Amygdala (tissue), 56 donors: Measurements from ENCODE around the gene KLRD1.
"Not testable (repeated sequence)": the region's sequence is repeated elsewhere in the genome, so short reads cannot be mapped to it uniquely, and the experiment has no call there.

Experiments used
- DNase-seq, 56 donors: peaks; one replicate each; lab custom pipeline; 2025; lab: John Stamatoyannopoulos, UW

Gene KLRD1

DNA sequence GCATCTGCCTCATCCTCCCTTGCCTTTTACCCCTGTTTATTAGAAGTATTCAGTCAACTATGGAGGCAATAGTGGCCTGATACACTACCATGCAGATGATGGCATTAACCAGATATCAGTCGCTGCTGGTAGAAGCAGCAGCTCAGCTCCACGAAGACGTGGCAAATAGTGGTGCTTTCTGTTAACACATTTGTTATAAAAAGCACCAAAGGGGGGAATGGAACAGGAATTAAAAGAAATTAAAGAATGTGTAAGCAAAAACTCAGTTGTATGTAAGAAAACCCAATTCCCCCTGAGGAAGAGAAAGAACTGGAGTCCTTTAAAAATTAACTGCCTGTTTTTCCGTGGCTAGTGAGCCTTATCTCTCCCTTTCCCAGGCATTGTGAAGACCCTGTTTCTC lies 60.0 kb downstream of the KLRD1 start:
- not testable (repeated sequence) for DNase-seq

DNA sequence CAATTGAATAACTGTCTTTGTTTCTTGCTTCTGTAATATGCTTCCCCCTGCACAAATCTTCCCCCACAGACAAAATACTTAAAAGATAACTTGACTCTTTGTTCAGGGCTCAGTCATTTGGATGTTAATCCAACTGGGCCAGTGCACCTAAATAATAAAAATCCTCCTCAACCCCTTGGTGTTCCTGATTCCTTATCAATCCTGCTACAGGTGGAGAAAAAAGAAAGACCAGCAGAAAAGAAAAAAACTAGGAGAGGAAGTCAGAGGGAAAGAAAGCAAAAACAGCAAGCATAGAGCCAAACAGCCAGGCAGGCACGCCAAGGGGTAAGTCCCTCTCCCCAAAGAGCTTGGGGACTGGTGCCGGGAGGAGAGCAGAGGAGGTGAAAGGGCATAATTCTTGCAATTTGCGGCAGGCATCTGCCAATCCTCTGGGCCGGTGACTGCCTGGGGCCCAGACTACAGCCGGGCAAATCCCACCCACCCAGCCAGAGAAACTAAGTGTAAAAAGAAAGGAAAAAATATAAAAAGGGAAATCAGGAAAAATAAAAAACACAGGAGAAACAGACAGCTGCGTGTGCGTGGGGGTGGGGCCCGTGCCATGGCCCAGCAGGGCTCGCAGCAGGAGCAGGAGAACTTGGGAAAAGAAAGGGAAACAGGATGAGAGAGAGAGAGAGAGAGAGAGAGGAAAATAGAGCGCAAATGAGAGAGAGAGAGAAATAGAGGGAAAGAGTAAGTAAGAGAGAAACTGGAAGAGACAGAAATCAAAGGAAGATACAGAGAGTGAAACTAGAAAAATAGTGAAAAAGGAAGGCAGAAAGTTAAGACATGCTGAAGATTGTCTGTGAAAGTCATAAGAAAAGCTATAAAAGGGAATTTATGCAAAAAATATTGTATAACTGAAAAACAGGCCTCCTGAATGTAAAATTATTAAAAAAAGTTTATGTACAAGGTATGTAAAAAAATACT lies 60.8 kb downstream of the KLRD1 start:
- DNase-seq: peak in 7 of 56 donors; percentile 16 to 47 (median 29)

DNA sequence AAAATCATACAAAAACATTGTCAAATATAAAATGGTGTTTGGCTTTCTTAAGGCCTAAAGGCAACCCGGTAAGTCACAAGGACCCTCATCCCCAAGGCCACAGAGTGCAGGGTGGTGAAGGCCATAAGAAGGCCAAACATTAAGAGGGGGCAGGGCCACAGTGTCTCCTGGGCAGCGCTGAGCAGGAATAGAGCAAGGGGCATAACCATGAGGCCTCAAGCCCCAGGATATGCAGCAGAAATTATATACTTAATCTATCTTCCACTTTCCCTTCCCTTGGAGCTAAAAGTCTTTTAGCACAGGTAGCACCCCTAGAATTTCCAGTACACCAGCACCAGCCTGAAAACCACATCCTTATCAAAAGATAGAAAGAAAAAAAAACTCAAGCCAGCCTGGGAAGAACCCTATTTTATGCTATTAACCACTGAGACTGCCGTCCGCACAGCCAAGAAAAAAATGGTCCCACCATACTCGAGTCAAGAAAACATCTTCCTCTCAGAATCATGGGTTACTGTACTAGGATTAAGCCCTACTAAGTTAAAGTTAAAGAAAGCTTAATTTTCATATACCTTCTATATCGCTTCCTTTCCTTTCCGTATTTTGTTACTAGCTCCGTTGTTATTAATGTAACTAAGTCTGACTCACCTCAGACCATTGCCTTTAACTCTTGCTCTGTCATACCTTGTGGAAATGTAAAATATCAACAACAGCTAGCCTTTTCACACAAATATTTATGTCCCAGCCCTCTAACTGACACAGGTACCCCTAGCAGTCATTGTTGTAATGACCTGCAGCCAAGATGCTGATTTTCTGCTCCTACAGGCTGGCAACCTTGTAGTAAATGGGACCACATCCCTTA lies 62.1 kb downstream of the KLRD1 start:
- DNase-seq: no peak

DNA sequence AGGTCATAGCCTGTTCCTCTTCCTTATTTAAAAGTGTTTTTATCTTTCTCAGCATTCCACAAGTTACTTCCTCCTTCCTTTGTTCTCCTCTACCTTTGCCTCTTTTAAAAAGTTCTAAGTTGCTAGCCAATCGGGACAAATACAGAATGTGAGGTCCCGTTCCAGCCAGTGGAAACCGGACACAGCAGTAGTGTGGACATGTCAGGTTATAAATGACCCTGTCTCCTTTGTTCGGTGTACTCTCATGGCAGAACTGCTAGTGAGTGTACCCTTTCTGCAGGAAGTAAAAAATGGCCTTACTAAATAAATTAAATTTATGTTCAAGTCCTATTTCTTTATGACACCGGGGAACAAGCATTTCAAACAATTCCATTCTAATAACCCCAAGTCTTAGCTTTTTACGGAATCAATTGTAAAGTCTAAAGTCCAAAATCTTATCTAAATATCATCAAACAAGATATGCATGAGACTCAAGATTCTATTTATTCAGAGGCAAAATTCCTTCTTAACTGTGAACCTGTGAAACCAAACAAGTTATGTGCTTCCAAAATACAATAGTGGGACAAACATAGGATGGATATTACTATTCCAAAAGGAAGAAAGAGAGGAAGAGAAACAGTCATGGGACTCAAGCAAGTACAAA lies 64.3 kb downstream of the KLRD1 start:
- not testable (repeated sequence) for DNase-seq

DNA sequence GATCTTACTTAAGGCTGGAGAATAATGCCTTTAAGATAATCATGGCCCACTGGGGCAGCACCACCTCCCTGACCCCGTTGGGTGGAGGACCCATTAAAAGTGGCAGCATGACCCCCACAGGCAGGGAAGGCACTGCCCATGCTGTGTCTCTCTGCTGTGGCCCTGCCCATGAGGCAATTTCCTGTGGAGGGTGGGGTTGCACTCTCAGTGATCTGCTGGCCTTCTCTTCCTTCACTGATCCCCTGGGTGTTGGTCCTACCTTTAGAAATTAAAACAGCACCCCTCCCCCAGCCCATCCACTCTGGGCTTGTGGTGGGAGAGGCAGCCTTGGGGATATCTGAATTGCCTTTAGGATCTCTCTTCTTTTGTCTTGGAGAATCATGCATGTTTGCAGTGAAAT lies 64.9 kb downstream of the KLRD1 start:
- DNase-seq: peak in 2 of 56 donors; percentile 17 to 36

DNA sequence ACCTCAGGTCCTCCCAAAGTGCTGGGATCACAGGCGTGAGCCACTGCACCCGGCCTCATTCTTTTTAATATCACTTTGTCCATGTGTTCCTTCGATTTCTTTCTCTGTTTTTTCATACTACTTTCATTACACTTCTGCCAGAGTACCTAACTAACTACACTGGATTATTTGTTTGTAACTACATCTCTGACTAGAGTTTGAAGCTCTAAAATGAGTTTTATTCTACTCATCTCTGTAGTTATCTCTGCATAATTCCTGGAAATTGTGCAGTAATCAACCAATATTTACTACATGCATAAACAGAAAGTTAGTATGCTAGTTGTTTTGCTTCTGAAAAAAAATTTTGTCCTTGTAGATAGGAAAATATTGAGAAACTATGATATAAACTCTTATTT lies 67.0 kb downstream of the KLRD1 start:
- no peak for DNase-seq

DNA sequence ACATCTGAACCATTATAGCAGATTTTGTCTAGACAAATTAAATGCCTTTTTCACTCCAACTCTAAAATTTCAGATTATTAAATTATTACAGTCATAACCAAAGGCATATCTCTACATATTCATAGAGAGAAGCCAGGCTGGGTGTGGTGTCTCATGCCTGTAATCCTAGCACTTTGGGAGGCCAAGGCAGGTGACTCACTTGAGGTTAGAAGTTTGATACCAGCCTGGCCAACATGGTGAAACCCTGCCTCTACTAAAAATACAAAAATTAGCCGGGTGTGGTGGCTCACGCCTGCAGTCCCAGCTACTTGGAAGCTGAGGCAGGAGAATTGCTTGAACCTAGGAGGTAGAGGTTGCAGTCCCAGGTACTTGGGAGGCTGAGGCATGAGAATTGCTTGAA lies 71.1 kb downstream of the KLRD1 start:
- not testable (repeated sequence) for DNase-seq
